Measurements from ENCODE around the gene METRN.

The METRN gene

DNA sequence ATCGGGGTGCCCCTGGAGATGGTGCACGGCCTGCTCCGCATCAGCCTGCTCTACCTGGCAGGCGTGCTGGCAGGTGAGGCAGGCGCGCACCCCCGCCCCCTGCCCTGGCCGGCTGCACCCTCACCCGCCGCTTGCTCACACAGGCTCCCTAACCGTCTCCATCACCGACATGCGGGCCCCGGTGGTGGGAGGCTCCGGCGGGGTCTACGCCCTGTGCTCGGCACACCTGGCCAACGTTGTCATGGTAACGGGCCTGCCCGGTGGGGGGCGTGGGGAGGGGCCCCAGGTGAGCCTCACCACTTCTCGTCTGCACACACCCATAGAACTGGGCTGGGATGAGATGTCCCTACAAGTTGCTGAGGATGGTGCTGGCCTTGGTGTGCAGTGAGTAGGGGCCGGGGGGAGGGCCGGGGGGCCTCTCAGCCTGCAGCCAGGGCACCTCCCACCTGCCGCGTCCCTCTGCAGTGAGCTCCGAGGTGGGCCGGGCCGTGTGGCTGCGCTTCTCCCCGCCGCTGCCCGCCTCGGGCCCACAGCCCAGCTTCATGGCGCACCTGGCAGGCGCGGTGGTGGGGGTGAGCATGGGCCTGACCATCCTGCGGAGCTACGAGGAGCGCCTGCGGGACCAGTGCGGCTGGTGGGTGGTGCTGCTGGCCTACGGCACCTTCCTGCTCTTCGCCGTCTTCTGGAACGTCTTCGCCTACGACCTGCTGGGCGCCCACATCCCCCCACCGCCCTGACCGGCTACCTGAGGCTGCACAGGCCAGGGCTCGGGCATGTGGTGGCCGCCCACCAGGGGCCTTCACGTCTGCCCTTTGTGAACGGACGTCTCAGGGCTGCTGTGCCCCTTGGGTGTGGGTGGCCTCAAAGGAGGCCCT lies 37.4 kb upstream of the METRN start:
- CTCF ChIA-PET, result interaction anchor here (0.6 to 1.3 kb wide), 3 partner anchors 10 to 28 kb away, joined by 3 to 6 read pairs (median 3); no protein-coding TSS in a partner anchor
- peak overlapping the region; percentile 94 for H3K27ac ChIP-seq
- POLR2A ChIA-PET (ENCODE audit: low non-redundant PET), result no interaction called here
- DNase-seq (ENCODE audit: low spot score), result no peak
- no peak for TF ChIP-seq CTCF (conservative IDR thresholded peaks at IDR 0.05; ENCODE audit: low read depth)

DNA sequence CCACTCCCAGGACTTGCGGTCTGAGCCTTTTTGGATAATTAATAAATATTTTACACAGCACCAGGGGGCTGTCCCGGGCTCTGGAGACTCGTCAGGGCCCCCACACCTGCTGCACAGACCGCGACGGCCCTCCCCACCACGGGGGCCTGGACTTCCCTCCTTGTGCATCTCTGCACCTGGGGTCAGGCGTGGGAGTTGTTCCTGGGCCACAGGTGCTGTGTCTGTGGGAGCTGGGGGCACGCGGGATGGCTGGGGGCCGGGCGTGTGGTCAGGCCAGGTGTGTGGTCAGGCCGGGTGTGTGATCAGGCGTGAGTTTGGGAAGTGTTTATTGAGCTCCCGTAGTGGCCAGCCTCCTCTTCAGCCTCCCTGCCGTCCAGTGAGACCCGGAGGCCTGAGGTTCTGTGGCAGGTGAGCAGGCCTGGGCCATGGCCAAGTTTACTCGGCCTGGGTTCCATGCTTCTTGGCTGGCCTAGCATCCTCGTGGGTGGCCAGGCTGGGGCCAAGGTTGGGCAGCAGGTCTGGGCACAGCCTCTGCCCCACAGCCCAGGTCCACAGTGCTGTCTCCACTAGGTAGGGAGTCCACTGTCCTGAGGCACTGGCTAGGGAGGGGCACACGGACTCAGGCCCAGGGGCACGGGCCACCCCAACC lies 36.6 kb upstream of the METRN start:
- CTCF ChIA-PET, result interaction anchor here (0.8 to 0.9 kb wide), 2 partner anchors 11 kb away, joined by 3 read pairs; no protein-coding TSS in a partner anchor
- POLR2A ChIA-PET (ENCODE audit: low non-redundant PET), result interaction anchor here (0.6 kb wide), 1 partner anchor 15 kb away, joined by 3 read pairs; no protein-coding TSS in a partner anchor
- DNase-seq (ENCODE audit: low spot score), result no peak
- peak overlapping the region; percentile 94 for H3K27ac ChIP-seq
- no peak for TF ChIP-seq CTCF (conservative IDR thresholded peaks at IDR 0.05; ENCODE audit: low read depth)

- H3K27ac ChIP-seq, result peak overlapping the region; percentile 94
- ChIA-PET POLR2A (ENCODE audit: low non-redundant PET) (interaction anchor here (0.6 kb wide), 1 partner anchor 16 kb away, joined by 3 read pairs; no protein-coding TSS in a partner anchor), CTCF (interaction anchor here (0.8 to 0.9 kb wide), 2 partner anchors 10 to 12 kb away, joined by 3 read pairs; no protein-coding TSS in a partner anchor)
- DNase-seq (ENCODE audit: low spot score), result no peak
- TF ChIP-seq CTCF (conservative IDR thresholded peaks at IDR 0.05; ENCODE audit: low read depth), result no peak
These were observed 35.8 kb upstream of the METRN start for GRCh38 chr16:678858-679813.

DNA sequence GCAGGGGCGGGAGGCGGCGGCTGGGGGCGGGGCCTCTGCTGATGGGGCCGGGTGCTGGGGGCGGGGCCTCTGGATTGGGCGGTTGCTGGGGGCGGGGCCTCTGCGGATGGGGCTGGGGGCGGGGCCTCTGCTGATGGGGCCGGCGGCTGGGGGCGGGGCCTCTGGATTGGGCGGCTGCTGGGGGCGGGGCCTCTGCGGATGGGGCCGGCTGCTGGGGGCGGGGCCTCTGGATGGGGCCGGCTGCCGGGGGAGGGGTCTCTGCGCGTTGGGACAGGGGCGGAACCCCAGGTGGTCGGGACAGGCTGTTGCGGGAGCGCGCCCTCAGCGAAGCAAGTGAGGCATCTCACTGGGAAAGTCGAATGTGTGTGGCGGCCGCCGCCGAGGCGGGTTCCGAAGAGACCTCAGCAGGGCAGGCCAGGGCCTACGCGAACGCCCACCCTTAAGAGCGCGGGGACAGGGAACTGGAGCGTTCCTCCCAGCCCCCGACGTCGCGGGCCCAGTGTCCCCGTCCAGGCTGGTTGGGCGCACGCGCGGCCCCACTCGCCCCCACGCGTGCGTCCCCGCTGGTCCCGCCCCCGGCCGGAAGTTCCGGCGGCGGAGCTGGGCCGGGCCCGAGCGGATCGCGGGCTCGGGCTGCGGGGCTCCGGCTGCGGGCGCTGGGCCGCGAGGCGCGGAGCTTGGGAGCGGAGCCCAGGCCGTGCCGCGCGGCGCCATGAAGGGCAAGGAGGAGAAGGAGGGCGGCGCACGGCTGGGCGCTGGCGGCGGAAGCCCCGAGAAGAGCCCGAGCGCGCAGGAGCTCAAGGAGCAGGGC lies 34.9 kb upstream of the METRN start, which contains the start of gene STUB1:
Gene STUB1, plus strand, starts transcription at position 597 of the 811 bp plus-strand sequence. Its CDS starts 116 bp downstream, at position 713.
- DNase-seq (ENCODE audit: low spot score), result peak; percentile 79
- peak within 1 kb of the TSS; percentile 94 for H3K27ac ChIP-seq
- TF ChIP-seq CTCF (conservative IDR thresholded peaks at IDR 0.05; ENCODE audit: low read depth), result no peak
- ChIA-PET POLR2A (ENCODE audit: low non-redundant PET) (no interaction called here), CTCF (interaction anchor here (1.1 kb wide), 1 partner anchor 19 kb away, joined by 4 read pairs; no protein-coding TSS in a partner anchor)

DNA sequence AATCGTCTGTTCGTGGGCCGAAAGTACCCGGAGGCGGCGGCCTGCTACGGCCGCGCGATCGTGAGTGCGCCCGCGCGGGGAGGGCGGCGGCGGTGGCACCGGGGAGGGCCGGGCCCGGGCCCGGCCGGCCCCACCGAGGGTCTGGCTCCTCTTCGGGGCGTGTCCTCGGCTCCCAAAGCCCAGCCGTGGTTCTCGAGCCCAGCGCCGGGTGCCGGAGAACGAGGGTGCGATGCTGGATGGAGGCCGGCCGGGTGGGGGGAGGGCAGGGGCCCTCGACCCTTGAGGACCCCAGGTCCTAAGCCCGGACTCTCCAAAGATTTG lies 34.3 kb upstream of the METRN start:
- no peak for DNase-seq (ENCODE audit: low spot score)
- CTCF ChIA-PET, result interaction anchor here (1.1 kb wide), 1 partner anchor 19 kb away, joined by 4 read pairs; no protein-coding TSS in a partner anchor
- POLR2A ChIA-PET (ENCODE audit: low non-redundant PET), result no interaction called here
- peak overlapping the region; percentile 94 for H3K27ac ChIP-seq
- TF ChIP-seq CTCF (conservative IDR thresholded peaks at IDR 0.05; ENCODE audit: low read depth), result no peak

All from RWPE1 (cell line).